IPS-NIHi7 (cell line): ENCODE measurements around the gene ACKR2.
"Not testable (repeated sequence)": the region's sequence is repeated elsewhere in the genome, so short reads cannot be mapped to it uniquely, and the experiment has no call there.

ENCODE experiments used
- DNase-seq: peaks from one replicate; pipeline ENCODE4 v3.0.0; 2012; ENCODE audit warnings: mixed read lengths; ENCODE audit errors: extremely low spot score

Gene ACKR2

GRCh38 chr3:42855547-42856380 is 46.5 kb downstream of the ACKR2 start:
- DNase-seq: no peak

DNA sequence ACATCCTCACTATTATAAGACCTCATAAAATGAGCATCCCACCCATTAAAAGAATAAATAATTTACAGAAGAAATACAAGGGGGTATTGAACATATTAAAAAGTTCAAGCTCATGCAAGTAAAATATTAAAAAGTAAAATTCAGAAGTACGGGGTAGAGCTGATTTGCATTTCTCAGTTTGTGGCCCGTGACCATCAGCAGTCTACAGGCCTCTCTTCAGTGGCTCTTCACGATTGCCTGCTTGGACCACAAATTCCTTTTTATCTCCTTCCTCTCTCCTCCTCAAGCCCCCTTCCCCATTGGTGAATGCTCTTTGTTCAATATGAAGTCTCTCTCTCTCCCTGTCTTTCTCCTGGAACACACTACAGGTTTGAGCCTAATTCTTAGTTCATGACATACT is 47.3 kb downstream of the ACKR2 start:
- DNase-seq: no peak

DNA sequence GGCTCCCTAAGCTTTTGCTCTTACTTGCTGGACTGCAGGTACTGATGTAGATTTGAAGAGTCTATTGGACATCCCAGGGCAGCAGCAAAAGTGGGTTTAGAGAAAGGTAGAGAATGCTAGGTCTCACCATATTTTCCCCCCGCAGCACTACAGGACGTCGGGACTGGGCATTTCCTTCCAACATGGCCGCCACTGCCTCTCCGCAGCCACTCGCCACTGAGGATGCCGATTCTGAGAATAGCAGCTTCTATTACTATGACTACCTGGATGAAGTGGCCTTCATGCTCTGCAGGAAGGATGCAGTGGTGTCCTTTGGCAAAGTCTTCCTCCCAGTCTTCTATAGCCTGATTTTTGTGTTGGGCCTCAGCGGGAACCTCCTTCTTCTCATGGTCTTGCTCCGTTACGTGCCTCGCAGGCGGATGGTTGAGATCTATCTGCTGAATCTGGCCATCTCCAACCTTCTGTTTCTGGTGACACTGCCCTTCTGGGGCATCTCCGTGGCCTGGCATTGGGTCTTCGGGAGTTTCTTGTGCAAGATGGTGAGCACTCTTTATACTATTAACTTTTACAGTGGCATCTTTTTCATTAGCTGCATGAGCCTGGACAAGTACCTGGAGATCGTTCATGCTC is 55.2 kb downstream of the ACKR2 start:
- no peak for DNase-seq

DNA sequence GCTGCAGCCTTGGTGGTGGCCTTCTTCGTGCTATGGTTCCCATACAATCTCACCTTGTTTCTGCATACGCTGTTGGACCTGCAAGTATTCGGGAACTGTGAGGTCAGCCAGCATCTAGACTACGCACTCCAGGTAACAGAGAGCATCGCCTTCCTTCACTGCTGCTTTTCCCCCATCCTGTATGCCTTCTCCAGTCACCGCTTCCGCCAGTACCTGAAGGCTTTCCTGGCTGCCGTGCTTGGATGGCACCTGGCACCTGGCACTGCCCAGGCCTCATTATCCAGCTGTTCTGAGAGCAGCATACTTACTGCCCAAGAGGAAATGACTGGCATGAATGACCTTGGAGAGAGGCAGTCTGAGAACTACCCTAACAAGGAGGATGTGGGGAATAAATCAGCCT is 56.0 kb downstream of the ACKR2 start:
- no peak for DNase-seq

GRCh38 chr3:42867138-42867537 is 57.9 kb downstream of the ACKR2 start:
- DNase-seq: no peak

GRCh38 chr3:42868841-42869240 is 59.6 kb downstream of the ACKR2 start:
- no peak for DNase-seq

- DNase-seq: no peak
These were observed 62.4 kb downstream of the ACKR2 start for GRCh38 chr3:42871592-42872196.

DNA sequence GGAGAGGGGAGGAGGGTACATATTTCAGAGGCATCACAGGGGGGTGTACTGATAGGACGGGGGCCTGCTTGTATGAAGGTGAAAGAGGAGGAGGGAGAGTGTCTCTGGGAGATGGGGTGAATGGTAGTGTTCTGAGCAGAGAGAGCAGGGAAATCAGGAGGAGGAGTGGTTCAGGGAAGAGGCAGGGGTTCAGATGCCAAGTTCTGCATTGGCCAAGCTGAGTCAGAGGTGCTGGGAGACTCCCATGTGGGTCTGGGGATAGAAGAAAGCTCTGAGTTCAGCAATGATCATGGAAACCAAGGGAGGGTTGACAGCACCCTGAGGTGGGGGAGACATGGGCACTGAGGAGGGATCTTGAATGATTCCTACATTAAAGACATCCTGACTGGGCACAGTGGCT is 63.5 kb downstream of the ACKR2 start:
- no peak for DNase-seq

DNA sequence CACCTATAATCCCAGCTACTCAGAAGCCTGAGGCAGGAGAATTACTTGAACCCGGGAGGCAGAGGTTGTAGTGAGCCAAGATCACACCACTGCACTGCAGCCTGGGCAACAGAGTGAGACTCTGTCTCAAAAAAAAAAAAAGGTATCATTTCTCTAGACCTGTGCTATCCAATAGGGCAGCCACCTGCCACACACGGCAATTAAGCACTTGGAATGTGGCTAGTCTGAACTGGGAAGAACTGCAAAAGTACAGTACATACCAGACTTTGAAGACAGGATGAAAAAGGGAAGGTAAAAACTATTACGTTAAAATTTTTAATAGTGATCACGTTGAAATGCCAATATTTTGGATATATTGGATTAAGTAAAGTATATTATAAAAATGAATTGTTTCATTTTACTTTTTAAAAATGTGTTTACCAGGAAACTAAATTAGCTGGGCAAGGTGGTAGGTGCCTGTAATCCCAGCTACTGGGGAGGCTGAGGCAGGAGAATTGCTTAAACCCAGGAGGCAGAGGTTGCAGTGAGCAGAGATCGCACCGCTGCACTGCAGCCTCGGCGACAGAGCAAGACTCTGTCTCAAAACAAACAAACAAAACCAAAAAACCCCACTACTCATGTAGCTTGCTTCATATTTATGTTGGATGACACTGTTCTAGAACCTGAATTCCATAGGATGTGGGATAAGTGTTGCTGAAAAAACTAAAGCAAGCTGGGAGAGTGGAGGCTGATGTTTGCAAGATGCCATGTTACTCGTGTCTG is 64.2 kb downstream of the ACKR2 start:
- no peak for DNase-seq

GRCh38 chr3:42874749-42875148 is 65.5 kb downstream of the ACKR2 start:
- no peak for DNase-seq

GRCh38 chr3:42875325-42876151 is 66.3 kb downstream of the ACKR2 start, which contains the start of gene CYP8B1:
Gene CYP8B1 (minus strand): TSS chr3:42875879. CDS start chr3:42875816, 63 bp downstream.
- no peak for DNase-seq

DNA sequence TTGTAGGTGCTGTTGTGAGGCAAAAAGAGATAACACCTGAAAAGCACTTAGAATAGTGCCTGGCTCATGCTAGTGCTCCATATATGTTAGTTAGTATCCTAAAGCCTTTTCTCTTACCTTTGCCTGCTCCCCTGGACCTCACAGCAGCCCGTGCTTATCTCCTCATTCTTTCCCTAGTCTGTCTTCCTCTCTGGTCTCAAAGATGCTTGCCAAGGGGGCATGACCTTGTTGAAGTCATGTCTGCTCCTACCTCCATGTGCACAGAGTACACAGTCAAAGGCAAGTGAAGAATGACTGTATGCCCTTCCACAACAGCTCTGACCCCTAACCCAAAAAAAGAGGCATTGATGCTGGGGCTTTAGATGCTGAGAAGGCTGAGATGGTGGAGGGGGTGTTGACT is 67.2 kb downstream of the ACKR2 start:
- no peak for DNase-seq

- no peak for DNase-seq
These were observed 67.9 kb downstream of the ACKR2 start for GRCh38 chr3:42876940-42877720.

- DNase-seq: no peak
These were observed 68.6 kb downstream of the ACKR2 start for GRCh38 chr3:42877881-42878280.

DNA sequence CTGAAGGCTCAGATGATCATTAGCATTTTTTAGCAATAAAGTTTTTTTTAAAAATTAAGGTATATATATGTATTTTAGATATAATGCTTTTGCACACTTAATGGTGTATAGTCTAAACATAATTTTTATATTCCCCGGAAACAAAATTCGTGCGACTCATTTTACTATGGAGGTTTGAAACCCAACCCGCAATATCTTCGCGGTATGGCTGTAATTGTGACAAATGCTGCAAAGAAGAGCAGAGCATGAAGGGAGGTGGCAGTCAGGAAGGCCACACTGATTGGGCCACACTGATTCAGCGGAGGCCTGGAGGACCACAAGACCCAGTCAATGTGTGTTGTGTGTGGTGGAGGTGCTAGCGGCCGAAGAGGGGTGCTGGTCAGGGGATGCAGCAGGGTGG is 70.9 kb downstream of the ACKR2 start:
- DNase-seq: no peak

DNA sequence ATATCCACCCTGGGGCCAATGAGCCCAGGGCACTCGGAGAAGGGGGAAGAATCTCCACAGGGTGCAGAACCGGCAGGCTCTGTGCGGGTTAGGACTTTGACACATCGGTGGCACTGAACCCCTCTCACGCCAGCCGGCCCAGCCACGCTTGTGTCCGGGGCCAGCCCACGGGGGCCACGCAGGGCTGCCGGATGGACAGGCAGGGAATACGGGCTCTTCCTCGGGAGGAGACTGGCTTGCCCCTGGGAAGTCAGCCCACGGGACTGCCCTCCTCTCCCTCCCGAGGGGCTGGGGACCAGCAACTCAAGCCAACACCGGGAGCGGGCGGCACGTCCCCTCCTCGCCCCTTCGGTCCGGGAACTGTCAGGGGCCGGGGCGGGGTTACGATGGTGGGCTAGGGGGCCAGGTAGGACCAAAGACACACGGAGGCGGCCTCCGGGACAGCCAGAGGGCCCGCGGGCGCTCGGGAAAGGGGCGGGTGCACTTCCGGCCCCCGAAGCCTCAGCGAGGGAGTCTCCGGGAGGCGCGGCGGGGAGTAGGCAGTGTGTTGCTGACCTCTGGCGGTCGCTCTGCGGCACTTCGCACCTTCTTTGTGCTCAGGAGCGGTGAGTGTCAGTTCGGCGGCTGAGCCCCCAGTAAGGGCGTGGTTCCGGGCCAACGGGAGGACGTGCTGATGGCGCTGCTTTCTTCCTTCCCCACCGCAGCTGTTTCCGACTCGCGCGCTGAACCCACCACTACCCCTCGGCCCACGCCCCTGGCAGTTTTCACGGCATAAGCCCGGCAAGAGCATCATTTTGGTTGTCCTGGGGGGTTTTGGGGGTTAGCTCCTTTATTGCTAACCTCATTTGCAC is 71.6 kb downstream of the ACKR2 start:
- DNase-seq: peak; percentile 97

DNA sequence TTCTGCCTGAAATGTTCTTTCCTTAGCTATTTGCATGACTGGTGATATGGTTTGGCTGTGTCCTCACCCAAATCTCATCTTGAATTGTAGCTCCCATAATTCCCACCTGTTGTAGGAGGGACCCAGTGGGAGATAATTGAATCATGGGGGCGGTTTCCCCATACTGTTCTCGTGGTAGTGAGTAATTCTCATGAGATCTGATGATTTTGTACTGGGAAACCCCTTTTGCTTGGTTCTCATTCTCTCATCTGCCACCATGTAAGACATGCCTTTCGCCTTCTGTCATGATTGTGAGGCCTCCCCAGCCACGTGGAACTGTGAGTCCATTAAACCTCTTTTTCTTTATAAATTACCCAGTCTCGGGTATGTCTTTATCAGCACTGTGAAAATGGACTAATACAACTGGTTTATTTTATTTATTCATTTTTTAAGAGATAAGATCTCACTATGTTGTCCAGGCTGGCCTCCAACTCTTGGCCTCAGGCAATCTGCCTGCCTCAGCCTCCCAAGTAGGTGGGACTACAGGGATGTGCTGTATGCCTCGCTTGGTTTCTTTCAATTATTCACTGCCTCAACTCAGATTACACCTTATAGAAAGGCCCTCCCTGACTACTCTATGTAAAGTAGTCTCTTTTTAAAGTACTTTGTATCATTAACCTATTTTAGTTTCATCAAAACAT is 74.1 kb downstream of the ACKR2 start:
- DNase-seq: not testable (repeated sequence)

GRCh38 chr3:42884324-42884723 is 75.1 kb downstream of the ACKR2 start:
- no peak for DNase-seq

DNA sequence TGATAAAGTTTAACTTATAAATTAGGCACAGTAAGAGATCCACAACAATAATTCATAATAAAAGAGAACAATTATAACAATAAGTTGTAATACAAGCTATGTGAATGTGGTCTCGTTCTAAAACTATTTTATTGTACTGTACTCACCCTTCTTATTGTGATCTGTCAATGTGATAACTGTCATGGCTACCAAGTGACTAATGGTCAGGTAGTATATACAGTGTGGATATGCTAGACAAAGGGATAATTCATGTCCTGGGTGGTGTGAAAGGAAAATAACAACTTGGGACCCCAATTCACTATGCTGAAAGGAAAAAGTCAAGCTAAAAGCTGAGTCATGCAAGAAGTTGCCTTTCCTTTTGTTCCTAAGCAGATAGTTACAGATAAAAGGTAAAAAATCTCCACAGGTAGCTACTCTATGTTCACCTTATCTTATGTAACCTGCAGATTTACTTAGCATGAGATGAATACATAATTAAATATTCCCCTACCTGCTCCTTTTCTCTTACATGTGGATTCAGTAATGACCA is 77.1 kb downstream of the ACKR2 start:
- no peak for DNase-seq
